Activated T-cell treated with anti-CD3 and anti-CD28 coated beads, Interleukin-2, amount 50 U/mL, for 4 hours (primary cell): ENCODE results near the gene THRA. TPM values are rescaled to one million over a fixed set of nuclear protein-coding genes. Genes with fewer than 3 reads are reported as not detected.

Experiments
- ATAC-seq, 2 donors: fragments of 200-7000 bp; cut with Tn5 transposase; one replicate each; pipeline ENCODE4 v1.10.0; 2021
- DNase-seq: peaks from one replicate; pipeline ENCODE4 v3.0.0-alpha.2; 2020
- H3K27me3 Mint-ChIP-seq: one replicate; pipeline ENCODE4 v1.8.0; 2021; ENCODE audit warnings: low read depth, mixed read lengths
- H3K36me3 Mint-ChIP-seq: one replicate; pipeline ENCODE4 v1.8.0; 2022; ENCODE audit warnings: mixed read lengths; ENCODE audit not compliant: insufficient read depth
- H3K4me1 Mint-ChIP-seq: one replicate; pipeline ENCODE4 v1.8.0; 2021; ENCODE audit warnings: low read depth, mixed read lengths
- H3K4me3 Mint-ChIP-seq: one replicate; pipeline ENCODE4 v1.8.0; 2021; ENCODE audit warnings: mild to moderate bottlenecking, moderate library complexity, mixed read lengths
- H3K9me3 Mint-ChIP-seq: one replicate; pipeline ENCODE4 v1.8.0; 2021; ENCODE audit warnings: mixed read lengths
- total RNA-seq, 3 donors: library from RNA; stranded (reverse); gene quantifications; one replicate each; pipeline ENCODE4 v1.2.1, GENCODE V29; 2021

The THRA gene
- total RNA-seq, 3 donors from 2014 or later: 6.6 to 12.4 (median 10.3) TPM

DNA sequence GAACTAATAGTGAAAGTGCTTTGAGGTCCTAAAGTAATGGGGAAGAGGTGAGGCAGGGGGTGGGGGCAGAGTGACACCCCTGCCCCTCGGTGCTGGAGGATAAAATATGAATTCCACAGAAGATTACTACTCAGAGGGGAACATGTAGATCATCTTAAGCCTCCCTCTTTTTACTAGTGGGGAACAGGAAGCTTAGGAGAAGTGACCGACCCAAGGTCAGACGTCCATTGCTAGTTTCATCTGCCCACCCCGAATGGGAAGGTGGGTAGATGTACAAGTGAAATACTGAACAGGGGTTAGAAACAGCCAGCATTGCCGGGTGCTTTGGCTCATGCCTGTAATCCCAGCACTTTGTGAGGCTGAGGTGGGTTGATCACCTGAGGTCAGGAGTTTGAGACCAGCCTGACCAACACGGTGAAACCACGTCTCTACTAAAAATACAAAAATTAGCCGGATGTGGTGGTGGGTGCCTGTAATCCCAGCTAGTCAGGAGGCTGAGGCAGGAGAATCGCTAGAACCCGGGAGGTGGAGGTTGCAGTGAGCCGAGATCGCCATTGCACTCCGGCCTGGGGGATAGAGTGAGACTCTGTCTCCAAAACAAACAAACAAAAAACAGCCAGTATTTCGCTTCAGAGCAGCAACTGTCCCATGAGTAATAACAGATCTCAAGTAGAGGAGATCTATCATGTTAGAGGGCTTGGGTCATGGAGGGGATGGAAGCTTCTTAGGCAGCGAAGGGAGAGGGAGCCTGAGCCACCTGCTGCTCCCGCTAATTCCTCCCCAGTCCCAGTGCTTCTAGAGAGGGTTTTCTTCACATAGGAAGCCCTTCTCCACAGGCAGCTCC is 38.8 kb downstream of the THRA start:
- DNase-seq: no peak
- peaks cover 91% of the 10 kb centered on the region for H3K4me1 Mint-ChIP-seq
- no peak for ATAC-seq

DNA sequence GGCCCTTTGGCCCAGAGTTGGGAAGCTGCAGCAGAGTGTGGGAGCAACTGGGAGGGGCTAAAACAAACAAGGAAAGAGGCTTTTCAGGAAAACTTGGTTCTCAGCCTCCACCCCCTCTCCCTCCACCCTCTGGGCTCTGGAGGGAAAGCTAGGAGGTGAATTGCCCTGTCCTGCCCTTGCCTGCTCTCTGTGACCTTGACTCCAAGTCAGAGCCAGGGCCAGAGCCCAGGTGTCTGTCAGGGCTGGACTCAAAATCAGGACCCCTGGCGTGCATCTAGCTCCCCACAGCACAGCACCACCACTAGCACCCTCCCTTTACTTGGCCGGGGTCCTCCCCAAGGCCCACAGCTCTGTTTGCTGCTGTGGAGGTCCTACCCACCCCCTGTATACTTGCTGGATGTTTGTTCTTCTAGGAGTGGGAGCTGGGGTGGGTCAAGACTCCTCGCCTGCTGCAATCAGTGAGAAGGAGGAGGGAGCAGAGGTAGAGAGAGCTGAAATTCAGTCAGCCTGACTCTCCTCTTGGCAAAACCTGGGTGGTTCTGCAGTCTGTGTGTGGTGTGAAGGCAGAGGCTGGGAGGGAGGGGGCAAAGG is 40.4 kb downstream of the THRA start:
- ATAC-seq (no peak), DNase-seq (no peak)
- Mint-ChIP-seq H3K9me3 (no peaks in the 10 kb centered on the region), H3K36me3 (peaks cover 2% of the 10 kb centered on the region), H3K4me1 (peaks cover 91% of the 10 kb centered on the region), H3K4me3 (no peak overlapping the region), H3K27me3 (no peaks in the 10 kb centered on the region)

More for the DNA sequence above, 38.8 kb downstream of the THRA start:
- Mint-ChIP-seq H3K27me3 (no peaks in the 10 kb centered on the region), H3K9me3 (no peaks in the 10 kb centered on the region), H3K4me3 (peak overlapping the region; percentile 91), H3K36me3 (peaks cover 10% of the 10 kb centered on the region)

DNA sequence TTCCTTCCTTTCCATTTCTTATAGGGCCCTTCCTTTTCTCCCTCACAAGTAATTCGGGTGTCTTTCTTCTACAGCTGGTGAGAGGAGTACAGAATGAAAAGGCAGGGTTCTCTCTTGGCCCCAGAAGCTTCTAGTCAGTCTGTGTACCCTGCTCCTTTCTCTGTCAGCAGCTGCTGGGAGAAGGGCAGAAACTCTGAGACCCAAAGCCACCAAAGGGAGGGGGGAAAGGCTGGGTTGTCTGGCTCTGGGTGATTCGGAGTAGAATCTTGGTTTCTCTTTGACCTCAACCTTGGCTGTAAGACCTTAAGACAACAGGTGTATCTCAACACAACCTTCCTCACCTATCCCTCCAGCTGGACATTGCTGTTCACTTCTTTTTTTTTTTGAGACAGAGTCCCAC is 40.9 kb downstream of the THRA start:
- Mint-ChIP-seq H3K9me3 (no peaks in the 10 kb centered on the region), H3K4me3 (no peak overlapping the region), H3K27me3 (no peaks in the 10 kb centered on the region), H3K4me1 (peaks cover 91% of the 10 kb centered on the region), H3K36me3 (peaks cover 1% of the 10 kb centered on the region)
- DNase-seq: no peak
- ATAC-seq: no peak

DNA sequence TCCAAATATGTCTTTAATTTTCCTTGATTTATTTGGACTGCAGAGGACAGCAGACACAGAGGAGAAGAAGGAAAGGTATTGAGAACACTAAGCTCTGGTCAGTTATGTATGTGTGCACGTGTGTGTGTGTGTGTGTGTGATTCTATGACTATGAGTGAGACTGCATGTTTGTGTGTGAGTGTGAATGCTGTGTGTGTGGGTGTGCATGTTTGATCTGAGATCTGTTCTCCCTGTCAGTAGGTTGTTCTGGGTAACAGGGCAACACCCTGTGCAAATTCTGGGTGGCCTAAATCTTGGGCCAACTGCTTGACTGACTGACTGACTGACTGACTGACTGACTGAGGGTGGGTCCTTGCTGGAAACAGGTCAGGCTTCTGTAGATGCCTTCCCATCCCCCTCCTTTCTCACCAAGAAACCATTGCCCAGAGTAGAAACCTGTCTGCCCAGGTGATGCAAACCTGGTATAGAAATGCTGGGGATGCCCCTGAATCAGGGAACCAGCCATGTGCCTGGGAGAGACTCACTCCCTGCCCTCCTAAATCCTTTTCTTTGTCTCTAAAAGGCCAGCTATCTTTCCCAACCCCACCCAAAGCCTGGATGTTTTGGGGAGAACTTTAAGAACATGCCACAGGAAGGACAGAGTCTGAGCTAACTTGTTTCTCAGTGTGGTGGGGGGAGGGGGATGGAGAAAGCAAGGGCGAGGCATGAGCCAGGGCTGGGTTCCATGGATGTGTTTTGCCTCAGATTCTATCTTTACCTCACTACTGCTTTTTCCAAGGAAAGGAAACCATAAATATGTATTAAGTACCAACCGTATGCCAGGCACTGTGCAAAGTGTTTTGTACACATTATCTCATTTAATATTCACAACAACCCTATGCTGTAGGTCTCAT is 42.1 kb downstream of the THRA start:
- DNase-seq (no peak), ATAC-seq (no peak)
- Mint-ChIP-seq H3K36me3 (no peaks in the 10 kb centered on the region), H3K4me3 (peak overlapping the region; percentile 4), H3K9me3 (no peaks in the 10 kb centered on the region), H3K4me1 (peaks cover 93% of the 10 kb centered on the region), H3K27me3 (no peaks in the 10 kb centered on the region)

DNA sequence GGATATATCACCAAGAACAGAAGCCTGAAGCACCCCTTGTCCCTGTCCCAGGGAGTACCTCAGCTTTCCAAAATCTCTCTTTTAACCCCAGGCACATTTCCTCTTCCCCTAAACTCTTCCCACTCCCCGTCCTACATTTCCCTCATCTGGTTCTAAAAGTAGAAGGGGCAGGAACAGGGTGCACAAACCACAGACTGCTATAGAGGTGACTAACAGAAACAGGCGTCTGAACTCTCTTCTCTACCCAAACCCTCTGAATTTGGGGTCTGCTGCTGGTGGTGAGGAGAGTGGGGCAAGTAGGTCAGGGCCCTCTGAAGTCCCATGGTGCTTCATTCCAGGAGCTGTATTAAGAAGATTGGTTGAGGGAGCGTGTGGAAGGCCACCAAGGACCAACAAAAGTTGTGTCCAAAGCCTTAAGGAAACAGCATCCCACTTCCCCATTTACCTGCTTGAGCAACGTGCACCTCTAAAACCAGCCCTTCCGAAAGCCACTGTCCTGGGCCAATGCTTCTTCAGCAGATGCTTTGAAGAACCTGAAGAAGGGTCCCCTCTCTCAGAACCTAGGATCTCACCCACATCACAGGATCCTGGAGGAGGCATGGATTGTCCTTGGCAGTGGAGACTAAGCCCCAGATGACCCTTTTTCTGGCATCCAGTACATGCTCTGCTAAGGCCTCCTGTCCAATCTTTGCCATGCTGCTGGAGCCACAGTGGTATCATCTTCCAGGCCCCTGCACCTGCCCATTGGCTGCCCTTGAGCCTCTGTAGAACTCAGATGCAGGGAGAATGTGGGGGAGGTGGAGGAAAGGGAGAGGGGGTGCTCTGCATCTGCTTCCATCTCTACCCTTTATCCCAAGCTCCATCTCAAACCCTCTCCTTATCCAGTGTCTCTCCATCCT is 43.3 kb downstream of the THRA start:
- peaks cover 93% of the 10 kb centered on the region for H3K4me1 Mint-ChIP-seq
- no peaks in the 10 kb centered on the region for H3K36me3 Mint-ChIP-seq
- no peak for ATAC-seq
- no peak for DNase-seq
- no peak overlapping the region for H3K4me3 Mint-ChIP-seq
- no peaks in the 10 kb centered on the region for H3K27me3 Mint-ChIP-seq
- H3K9me3 Mint-ChIP-seq: no peaks in the 10 kb centered on the region

DNA sequence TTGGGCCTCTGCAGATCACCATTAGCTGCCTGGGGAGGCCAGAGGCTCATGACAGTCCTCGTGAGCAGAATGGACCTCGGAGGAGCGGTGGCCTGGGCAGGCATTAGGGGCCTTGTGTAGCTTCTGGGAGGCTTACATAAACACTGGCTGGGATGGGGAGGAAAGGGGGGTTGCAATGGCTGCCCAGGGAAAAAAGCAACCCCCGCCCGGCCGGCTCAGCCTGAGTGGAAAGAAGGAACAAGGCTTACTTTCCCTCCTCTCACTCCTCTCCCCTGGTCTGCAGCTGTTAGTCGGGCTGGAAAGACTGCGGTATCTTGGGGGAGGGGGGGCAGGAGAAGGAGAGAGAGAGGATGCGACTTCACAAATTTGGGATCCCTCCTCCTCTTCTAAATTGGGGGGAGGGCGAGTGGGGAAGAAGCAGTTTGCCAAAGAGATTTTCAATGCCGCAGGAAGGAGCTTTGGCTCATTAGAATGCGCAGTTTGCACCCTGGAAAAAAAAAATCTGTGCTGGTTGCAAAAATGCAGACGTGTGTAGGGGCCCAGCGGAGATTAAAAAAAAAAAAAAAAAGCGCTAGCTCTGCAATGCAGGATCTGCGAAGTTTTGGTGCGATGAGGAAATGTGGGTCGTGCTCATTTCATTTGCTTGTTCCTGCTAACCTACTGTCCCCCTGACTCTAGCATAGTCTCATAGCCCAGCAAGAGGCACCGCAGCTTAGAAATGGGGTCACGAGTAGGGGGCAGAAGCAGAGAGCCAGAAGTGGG is 44.2 kb downstream of the THRA start:
- no peaks in the 10 kb centered on the region for H3K36me3 Mint-ChIP-seq
- no peaks in the 10 kb centered on the region for H3K27me3 Mint-ChIP-seq
- H3K4me3 Mint-ChIP-seq: no peak overlapping the region
- DNase-seq (no peak), ATAC-seq (no peak)
- H3K4me1 Mint-ChIP-seq: peaks cover 93% of the 10 kb centered on the region
- H3K9me3 Mint-ChIP-seq: no peaks in the 10 kb centered on the region

DNA sequence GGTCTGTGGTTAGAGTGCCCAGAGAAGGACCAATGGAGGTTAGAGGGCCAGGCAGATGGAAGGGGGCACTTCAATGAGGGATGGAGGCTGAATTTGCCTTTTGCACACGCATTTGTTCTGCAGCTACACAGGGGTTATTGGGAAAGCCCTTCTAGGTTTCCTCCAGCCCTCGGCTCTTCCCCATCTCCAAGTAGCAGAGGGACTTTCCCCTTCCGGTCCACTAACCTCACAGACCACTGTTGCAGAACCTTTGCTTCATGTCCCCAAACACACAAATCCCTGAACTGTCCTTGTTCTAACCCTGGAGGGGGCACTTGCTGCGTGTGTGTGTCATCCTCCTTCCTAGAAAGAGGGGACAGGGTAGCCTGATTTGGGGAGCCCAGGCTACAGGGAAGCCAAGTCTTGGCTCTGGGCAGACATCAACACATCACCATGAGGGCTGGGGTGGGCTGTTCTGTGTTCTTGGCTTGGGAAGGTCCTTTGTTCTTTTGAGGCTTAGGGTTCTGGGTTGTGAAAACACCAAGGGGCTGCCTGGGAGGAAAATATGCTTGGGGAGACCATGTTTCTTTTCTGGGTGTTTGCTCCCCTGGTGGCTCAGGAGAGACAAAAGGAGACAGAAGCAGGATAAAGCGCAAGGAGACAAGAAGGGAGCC is 44.9 kb downstream of the THRA start:
- Mint-ChIP-seq H3K4me1 (peaks cover 97% of the 10 kb centered on the region), H3K36me3 (no peaks in the 10 kb centered on the region), H3K9me3 (no peaks in the 10 kb centered on the region), H3K27me3 (no peaks in the 10 kb centered on the region), H3K4me3 (no peak overlapping the region)
- DNase-seq (no peak), ATAC-seq (peak in 1 of 2 donors; percentile 2)

DNA sequence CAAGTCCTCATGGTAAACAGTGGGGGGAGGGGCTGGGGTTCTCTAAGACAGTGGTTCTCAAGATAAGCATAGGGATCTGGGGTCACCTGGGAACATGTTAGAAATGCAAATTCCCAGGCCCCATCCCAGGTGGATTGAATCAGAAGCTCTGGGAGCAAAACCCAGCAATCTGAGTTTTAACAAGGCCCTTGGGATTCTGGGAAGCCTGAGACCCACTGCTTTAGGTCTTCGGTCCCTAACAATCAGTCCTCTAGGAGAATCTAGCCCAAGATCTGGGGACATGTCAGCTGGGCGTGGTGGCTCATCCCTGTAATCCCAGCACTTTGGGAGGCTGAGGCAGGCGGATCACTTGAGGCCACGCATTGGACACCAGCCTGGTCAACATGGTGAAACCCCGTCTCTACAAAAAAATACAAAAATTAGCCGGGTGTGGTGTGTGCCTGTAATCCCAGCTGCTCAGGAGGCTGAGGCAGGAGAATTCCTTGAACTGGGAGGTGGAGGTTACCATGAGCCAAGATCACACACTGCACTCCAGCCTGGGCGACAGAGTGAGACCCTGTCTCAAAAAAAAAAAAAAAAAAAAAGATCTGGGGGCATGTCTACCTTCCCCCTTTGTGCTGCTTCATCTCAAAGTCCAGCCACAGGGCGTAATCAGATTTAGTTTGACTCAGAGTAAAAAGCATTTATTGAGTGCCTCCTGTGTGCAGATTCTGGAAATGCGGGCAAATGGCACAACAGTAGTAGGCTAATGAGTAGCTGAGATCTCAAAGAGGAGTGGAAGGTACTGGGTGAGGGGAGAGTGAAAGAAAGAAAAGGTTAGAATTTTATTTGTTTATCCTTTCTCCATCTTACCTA is 46.4 kb downstream of the THRA start:
- no peaks in the 10 kb centered on the region for H3K27me3 Mint-ChIP-seq
- peaks cover 94% of the 10 kb centered on the region for H3K4me1 Mint-ChIP-seq
- DNase-seq (no peak), ATAC-seq (no peak)
- H3K4me3 Mint-ChIP-seq: no peak overlapping the region
- H3K9me3 Mint-ChIP-seq: no peaks in the 10 kb centered on the region
- H3K36me3 Mint-ChIP-seq: no peaks in the 10 kb centered on the region

DNA sequence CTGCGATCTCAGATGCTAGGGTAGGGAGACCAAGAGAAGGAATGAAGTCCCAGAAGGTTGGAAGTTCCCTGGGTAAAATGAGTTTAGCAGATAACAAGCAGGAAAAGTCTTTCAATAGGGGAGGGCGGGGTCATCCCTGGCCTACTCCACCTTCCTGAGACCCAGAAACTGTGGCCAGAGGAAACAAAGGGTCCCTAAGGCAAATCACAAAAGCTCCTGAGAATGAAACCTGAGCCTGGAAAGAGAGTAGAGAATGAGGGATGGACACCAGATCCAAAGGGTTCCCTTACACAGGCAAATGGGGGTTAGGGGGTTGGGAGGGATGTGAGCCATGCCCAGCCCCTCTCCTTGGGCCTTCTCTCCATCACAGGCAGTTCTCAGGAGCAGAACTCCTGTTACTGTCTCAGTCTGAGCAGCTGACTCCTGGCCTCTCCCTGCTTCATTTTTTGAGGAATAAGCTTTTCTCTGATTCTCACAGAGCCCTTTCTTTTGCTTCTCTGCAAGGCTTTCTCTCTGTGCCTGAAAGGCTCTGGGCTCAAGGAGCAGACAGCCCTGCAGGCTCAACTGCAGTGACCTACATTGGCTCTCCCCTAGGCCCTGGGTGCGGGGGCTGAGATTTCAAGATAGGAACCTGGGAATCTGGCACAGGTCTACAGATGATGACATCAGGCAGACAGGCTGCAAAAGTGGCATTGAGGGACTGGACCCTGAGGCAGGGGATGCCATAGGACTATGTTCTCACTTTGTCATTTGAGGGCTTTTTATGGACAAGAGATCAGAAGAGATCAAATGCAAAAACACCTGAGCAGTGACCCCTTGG is 47.5 kb downstream of the THRA start:
- ATAC-seq (no peak), DNase-seq (no peak)
- H3K27me3 Mint-ChIP-seq: no peaks in the 10 kb centered on the region
- H3K4me1 Mint-ChIP-seq: peaks cover 84% of the 10 kb centered on the region
- H3K4me3 Mint-ChIP-seq: no peak overlapping the region
- H3K36me3 Mint-ChIP-seq: no peaks in the 10 kb centered on the region
- no peaks in the 10 kb centered on the region for H3K9me3 Mint-ChIP-seq

DNA sequence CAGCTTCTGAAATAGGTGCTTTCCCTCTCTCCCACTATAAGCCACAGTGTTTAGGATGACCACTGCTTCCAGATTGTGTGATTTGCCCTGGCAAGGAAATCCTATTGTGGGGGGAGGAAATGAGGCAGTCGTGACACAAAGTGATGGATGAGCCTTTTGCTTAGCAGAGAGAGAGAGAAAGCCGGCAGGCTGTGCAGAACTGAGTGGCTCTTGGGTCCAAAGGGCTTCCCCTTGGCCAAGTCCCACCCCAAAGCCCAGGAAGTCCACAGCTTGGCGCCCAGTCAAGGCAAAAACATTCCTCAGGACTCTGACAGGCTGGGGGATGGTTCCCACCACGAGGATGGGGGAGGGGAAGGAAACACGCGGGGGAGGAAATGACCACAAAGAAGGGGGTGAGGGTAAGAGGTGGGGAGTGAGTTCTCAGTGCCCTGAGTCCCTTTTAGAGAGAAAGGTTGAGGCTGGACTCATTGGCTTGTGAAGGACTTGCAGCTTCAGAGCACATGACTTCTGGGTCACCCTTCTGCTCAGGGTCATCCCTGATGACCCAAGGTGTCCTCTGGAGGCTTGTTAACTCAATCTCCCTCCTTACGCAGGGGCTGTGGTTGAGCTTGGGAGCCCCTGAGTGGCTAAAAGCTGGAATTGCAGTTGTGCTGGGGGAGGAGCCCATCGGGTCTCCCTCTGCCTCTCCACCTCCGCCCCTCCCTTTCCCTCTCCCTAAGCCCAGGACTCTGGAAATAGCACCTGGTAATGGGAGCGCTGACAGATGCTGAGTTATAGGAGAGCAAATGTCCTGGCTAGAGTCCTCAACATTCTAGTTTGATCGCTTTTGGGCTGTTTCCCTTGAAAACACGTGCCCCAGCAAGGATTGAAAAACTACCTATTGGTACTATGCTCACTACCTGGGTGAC is 48.7 kb downstream of the THRA start:
- H3K36me3 Mint-ChIP-seq: no peaks in the 10 kb centered on the region
- H3K9me3 Mint-ChIP-seq: no peaks in the 10 kb centered on the region
- H3K4me1 Mint-ChIP-seq: peaks cover 71% of the 10 kb centered on the region
- H3K4me3 Mint-ChIP-seq: peak overlapping the region; percentile 53
- H3K27me3 Mint-ChIP-seq: no peaks in the 10 kb centered on the region
- DNase-seq: peak; percentile 59
- peak; percentile 45 to 57 for ATAC-seq

DNA sequence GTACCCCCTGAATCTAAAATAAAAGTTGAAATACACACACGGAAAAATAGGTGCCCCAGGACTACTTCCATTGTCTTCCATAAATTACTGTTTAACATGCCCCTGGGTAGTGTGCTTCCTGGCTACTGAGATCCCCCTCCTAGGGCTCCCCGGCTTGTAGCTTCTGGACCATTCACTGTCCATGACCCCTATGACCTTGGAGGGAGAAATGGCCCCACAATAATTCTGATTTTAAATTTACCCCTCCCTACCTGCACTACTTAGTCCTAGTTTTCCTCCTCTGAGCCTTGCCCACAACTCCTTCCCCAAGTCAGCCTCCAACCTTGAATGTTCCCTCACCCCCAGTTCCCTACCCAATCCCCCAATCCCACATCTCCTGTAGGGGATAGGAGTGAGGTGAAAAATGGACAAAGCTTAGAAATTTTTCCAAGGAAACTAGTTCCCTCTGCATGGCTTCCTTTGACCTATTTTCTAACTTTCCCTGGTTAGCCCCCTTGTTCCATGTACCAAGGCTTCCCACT is 49.5 kb downstream of the THRA start:
- Mint-ChIP-seq H3K27me3 (no peaks in the 10 kb centered on the region), H3K9me3 (no peaks in the 10 kb centered on the region), H3K36me3 (no peaks in the 10 kb centered on the region), H3K4me3 (no peak overlapping the region), H3K4me1 (peaks cover 64% of the 10 kb centered on the region)
- DNase-seq (no peak), ATAC-seq (no peak)
